HG03039 (cell line): ENCODE measurements around the gene SLC9A8.
"Not testable (repeated sequence)": the region's sequence is repeated elsewhere in the genome, so short reads cannot be mapped to it uniquely, and the experiment has no call there.

Source experiments
- ATAC-seq: cut with Tn5 transposase; IDR thresholded peaks from one replicate; pipeline ENCODE4 v1.9.1; 2021; ENCODE audit warnings: mild to moderate bottlenecking, moderate library complexity; ENCODE audit not compliant: unreplicated experiment

Gene SLC9A8

GRCh38 chr20:49846206-49846807 lies 33.7 kb downstream of the SLC9A8 start:
- ATAC-seq = no peak

- ATAC-seq = no peak
Observed at GRCh38 chr20:49850463-49851230, 38.0 kb downstream of the SLC9A8 start.

- no peak for ATAC-seq
Observed at GRCh38 chr20:49851231-49851705, 38.6 kb downstream of the SLC9A8 start.

- ATAC-seq = no peak
Observed at GRCh38 chr20:49851991-49852390, 39.4 kb downstream of the SLC9A8 start.

GRCh38 chr20:49852522-49853080 lies 40.0 kb downstream of the SLC9A8 start:
- ATAC-seq = no peak

- no peak for ATAC-seq
Observed at GRCh38 chr20:49853640-49854039, 41.0 kb downstream of the SLC9A8 start.

- ATAC-seq = no peak
Observed at GRCh38 chr20:49854190-49854875, 41.7 kb downstream of the SLC9A8 start.

- no peak for ATAC-seq
Observed at GRCh38 chr20:49856904-49857303, 44.3 kb downstream of the SLC9A8 start.

DNA sequence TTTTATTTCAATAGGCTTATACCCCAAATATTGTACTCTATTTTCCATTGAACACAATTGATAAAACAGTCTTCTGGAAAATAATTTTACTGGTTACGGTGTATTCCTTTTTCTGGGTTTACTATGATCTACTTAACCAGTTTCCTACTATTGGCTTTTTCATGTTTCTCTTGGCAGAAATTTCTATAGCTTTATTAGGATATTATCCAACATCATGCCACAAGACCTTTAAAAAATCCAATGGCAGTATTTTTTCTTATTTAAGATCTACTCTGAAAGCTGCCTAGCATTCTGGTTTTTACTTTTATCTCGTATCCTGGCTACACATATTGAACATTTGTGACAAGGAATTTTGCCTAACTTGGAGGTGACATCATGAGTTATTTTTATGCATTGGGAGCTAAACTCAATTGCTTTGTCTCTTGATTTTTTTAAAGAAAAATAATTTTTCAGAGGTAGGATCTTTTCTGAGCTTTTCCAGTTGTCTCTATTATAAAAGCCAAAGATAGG lies 45.5 kb downstream of the SLC9A8 start:
- no peak for ATAC-seq

DNA sequence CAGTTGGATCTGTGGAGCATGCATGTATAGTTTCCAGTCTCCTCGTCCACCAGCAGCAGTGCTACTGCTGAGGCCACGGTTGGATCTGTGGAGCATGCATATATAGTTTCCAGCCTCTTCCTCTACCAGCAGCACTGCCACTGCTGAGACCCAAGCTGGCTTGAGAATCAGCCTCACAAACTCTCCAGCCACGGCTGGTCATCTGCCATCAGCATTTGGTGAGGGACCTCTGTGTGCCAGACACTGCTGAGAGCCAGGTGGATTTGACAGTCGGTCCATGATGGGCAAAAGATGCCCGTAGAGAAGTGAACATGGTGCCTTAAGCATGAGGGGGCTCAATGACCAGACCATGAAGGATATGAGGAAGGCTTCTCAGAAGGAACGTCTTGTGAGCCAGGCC lies 46.4 kb downstream of the SLC9A8 start:
- no peak for ATAC-seq

- no peak for ATAC-seq
Observed at GRCh38 chr20:49859807-49860206, 47.2 kb downstream of the SLC9A8 start.

DNA sequence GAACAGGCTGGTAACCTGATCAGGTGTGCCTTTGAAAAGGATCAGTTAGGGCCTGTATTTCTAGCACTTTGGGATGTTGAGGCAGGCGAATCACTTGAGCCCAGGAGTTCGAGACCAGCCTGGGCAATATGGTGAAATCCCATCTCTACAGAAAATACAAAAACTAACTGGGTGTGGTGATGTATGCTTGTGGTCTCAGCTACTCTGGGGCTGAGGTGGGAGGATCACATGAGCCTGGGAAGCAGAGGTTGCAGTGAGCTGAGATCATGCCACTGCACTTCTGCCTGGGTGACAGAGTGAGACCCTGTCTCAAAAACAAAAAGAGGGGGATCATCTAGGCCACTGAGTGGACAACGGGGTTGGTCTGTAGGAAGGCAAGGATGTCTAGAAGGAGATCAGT lies 48.6 kb downstream of the SLC9A8 start:
- ATAC-seq = not testable (repeated sequence)

- no peak for ATAC-seq
Observed at GRCh38 chr20:49862607-49863200, 50.1 kb downstream of the SLC9A8 start.

DNA sequence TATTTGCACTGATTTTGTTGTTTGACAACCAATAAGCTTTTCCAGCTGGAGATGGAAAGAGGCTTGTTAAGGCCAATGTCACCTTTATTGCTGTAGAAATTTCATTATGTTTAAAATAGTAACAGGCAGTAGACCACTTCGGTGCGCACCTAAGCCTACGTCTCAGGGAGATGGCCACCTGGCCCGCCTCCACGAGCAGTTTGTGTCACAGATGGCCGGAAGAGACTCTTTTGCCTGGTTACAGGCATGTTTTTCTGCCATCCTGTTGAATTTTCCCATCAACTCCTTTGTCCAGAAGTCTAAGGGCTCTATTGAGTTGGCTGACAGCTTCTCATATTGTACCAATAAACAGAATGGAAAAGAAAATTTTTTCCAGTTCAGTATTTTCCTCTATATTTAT lies 51.0 kb downstream of the SLC9A8 start:
- ATAC-seq = no peak

GRCh38 chr20:49865559-49865958 lies 52.9 kb downstream of the SLC9A8 start:
- no peak for ATAC-seq

GRCh38 chr20:49866051-49866450 lies 53.4 kb downstream of the SLC9A8 start:
- no peak for ATAC-seq

DNA sequence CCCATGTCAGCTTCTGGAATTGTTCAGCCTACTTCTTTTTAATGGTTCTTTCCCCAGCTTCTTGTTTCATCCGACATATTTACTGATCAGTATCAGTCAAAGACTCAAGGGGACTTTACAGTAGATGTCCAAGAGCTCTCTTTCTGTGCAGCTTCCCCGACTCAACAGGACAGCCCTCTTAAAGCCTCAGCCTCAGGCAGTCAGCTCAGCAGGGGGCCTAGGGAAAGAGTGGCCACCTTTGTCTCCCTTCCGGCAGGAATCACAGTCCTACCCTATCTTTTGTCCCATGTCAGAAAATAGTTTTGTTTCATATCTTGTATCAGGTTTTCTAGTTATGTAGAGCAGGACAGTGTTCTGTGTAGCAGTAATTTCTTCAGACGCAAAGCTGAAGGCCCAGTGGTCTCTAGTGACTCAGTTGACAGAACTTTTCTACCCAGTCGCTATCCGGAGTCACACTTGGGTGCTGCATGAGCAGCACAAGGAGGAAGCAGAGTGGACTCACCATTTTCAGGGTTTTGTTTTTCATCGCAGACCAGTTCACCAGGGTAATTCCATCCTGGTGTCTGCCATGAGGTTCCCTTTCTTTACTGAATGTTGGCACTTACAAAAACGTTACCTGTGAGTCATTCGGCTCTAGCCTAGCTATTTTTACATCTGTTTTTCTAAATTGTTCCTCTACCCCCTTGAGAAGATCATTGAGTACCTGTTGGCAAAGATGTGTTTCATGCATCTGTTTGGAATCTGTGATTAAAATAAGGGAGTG lies 55.0 kb downstream of the SLC9A8 start:
- no peak for ATAC-seq

- ATAC-seq = no peak
Observed at GRCh38 chr20:49868538-49868937, 55.9 kb downstream of the SLC9A8 start.

- no peak for ATAC-seq
Observed at GRCh38 chr20:49868964-49869363, 56.3 kb downstream of the SLC9A8 start.

DNA sequence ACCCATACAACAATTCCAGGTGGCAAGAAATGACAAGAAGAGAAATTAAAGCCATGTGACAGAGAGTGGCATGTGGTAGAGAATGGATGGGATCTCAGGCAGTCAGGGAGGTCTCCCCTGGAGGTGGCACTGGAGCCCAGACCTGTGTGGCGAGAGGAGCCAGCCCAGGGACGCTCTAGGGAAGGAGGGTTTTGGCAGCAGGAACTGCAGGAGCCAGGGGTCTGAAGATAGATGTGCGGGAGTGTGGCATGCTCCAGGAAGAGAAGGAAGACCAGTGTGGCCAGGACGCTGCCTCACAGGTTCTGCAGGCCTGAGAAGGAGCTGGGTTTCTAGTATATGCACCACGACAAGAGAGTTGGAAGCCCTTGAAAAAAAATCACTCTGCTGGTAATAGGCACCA lies 57.6 kb downstream of the SLC9A8 start:
- ATAC-seq = no peak
